Smooth muscle cell (in vitro differentiated cells): ENCODE measurements around the gene TRIM44. TPM values are rescaled to one million over a fixed set of nuclear protein-coding genes. Genes with fewer than 3 reads are reported as not detected.

ENCODE experiments used
- DNase-seq: peaks from one replicate; lab custom pipeline; 2025; ENCODE audit not compliant: unreplicated experiment; lab: John Stamatoyannopoulos, UW
- H2AFZ ChIP-seq: fragments of 200-600 bp; sonication (generic); 2 replicates; pipeline ENCODE4 v1.6.0; 2016; ENCODE audit warnings: antibody characterized with exemption, low read depth, mild to moderate bottlenecking
- H3F3A ChIP-seq: fragments of 200-600 bp; sonication (generic); 2 replicates; pipeline ENCODE4 v1.6.0; 2017; ENCODE audit warnings: antibody characterized with exemption, low read depth
- H3K27ac ChIP-seq: fragments of 200-600 bp; sonication (generic); 2 replicates; pipeline ENCODE4 v1.5.1; 2016; ENCODE audit warnings: low read depth, mild to moderate bottlenecking
- H3K27me3 ChIP-seq: fragments of 200-600 bp; sonication (generic); 2 replicates; pipeline ENCODE4 v1.6.1; 2016; ENCODE audit warnings: low read depth, mild to moderate bottlenecking
- H3K36me3 ChIP-seq: fragments of 200-600 bp; sonication (generic); 2 replicates; pipeline ENCODE4 v1.5.1; 2016; ENCODE audit warnings: low read depth
- H3K4me1 ChIP-seq: fragments of 200-600 bp; sonication (generic); 2 replicates; pipeline ENCODE4 v1.5.1; 2016; ENCODE audit warnings: low read depth
- H3K4me2 ChIP-seq: fragments of 200-600 bp; sonication (generic); 2 replicates; pipeline ENCODE4 v1.6.0; 2016; ENCODE audit warnings: mild to moderate bottlenecking
- H3K4me3 ChIP-seq: fragments of 200-600 bp; sonication (generic); 2 replicates; pipeline ENCODE4 v1.5.1; 2016; ENCODE audit warnings: mild to moderate bottlenecking
- H3K79me2 ChIP-seq: fragments of 200-600 bp; sonication (generic); 2 replicates; pipeline ENCODE4 v1.6.0; 2016; ENCODE audit warnings: low read depth, mild to moderate bottlenecking
- H3K9ac ChIP-seq: fragments of 200-600 bp; sonication (generic); 2 replicates; pipeline ENCODE4 v1.6.0; 2016; ENCODE audit warnings: low read depth
- H3K9me3 ChIP-seq: fragments of 200-600 bp; sonication (generic); replicated peaks from 2 replicates; pipeline ENCODE4 v1.5.1; 2016; ENCODE audit warnings: low read depth
- H4K20me1 ChIP-seq: fragments of 200-600 bp; sonication (generic); 2 replicates; pipeline ENCODE4 v1.6.0; 2016; ENCODE audit warnings: low read depth
- WGBS: methylation state at CpG from one replicate; pipeline ENCODE4 v1.1.7; 2016; ENCODE audit warnings: low lambda C conversion rate; 5-methylcytosine and 5-hydroxymethylcytosine counted together
- polyA plus RNA-seq: library from polyadenylated mRNA; unstranded; fragments of >200 nt; fragmentation: Nextera tagmentation; extraction: Ambion mirVana; gene quantifications from 2 replicates; pipeline ENCODE4 v1.2.1, GENCODE V29; 2016
- total RNA-seq: library from RNA; depleted of rRNA; stranded (reverse); fragments of >200 nt; gene quantifications from 2 replicates; pipeline ENCODE4 v1.2.3, GENCODE V29; 2014
- TF ChIP-seq, protein P1 (sequence below): fragments of 200-600 bp; sonication (generic); IDR thresholded peaks from 2 replicates; pipeline ENCODE4 v1.5.1; 2017; ENCODE audit warnings: borderline replicate concordance, mild to moderate bottlenecking, antibody characterized with exemption; ENCODE audit not compliant: insufficient read depth, poor library complexity, severe bottlenecking

TRIM44 gene
- total and polyA plus RNA-seq, 2 experiments from 2014 or later: 20.9 to 32.9 TPM

DNA sequence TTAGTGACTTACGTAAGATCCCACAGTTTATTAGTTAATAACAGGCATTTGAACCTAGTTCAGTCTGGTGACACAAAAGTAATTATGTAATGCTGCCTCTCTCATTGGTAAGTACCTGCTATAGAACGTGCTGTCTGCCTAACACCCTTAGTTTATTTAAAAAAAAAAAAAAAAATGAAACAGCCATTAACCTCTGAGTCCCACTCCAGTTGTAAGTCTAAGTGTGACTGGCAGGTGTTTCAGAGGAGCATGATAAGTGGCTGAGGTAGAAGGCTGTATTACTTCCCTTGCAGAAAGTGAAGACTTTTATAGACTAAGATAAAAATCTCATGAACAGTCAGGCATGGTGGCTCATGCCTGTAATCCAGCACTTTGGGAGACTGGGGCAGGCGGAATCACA lies 140.5 kb downstream of the TRIM44 start:
- TF ChIP-seq, protein P1, sequence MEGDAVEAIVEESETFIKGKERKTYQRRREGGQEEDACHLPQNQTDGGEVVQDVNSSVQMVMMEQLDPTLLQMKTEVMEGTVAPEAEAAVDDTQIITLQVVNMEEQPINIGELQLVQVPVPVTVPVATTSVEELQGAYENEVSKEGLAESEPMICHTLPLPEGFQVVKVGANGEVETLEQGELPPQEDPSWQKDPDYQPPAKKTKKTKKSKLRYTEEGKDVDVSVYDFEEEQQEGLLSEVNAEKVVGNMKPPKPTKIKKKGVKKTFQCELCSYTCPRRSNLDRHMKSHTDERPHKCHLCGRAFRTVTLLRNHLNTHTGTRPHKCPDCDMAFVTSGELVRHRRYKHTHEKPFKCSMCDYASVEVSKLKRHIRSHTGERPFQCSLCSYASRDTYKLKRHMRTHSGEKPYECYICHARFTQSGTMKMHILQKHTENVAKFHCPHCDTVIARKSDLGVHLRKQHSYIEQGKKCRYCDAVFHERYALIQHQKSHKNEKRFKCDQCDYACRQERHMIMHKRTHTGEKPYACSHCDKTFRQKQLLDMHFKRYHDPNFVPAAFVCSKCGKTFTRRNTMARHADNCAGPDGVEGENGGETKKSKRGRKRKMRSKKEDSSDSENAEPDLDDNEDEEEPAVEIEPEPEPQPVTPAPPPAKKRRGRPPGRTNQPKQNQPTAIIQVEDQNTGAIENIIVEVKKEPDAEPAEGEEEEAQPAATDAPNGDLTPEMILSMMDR: no peak
- no peak overlapping the region for H3K4me3 ChIP-seq

GRCh38 chr11:35804451-35805040 lies 142.0 kb downstream of the TRIM44 start:
- Histone ChIP-seq H3K4me1 (no peaks in the 10 kb centered on the region), H3K27me3 (no peaks in the 10 kb centered on the region), H3K4me2 (no peak overlapping the region), H3K27ac (no peak overlapping the region), H2AFZ (no peak overlapping the region), H4K20me1 (peaks cover 20% of the 10 kb centered on the region), H3K36me3 (no peaks in the 10 kb centered on the region), H3K9ac (no peak overlapping the region), H3F3A (no peaks in the 10 kb centered on the region), H3K9me3 (no peaks in the 10 kb centered on the region), H3K79me2 (peaks cover 1% of the 10 kb centered on the region), H3K4me3 (no peak overlapping the region)
- 91% methylated on average over 3 of the region's 3 CpGs for WGBS
- TF ChIP-seq, protein P1: no peak
- DNase-seq: no peak

More for the DNA sequence above, 140.5 kb downstream of the TRIM44 start:
- H3K27ac ChIP-seq: no peak overlapping the region
- H3K4me2 ChIP-seq: no peak overlapping the region
- peaks cover 4% of the 10 kb centered on the region for H3K79me2 ChIP-seq
- peaks cover 28% of the 10 kb centered on the region for H4K20me1 ChIP-seq
- no peaks in the 10 kb centered on the region for H3K27me3 ChIP-seq
- no peak overlapping the region for H2AFZ ChIP-seq
- 63% methylated on average over 3 of the region's 3 CpGs for WGBS
- H3F3A ChIP-seq: no peaks in the 10 kb centered on the region
- no peak for DNase-seq
- no peaks in the 10 kb centered on the region for H3K36me3 ChIP-seq
- H3K9me3 ChIP-seq: no peaks in the 10 kb centered on the region
- no peak overlapping the region for H3K9ac ChIP-seq
- H3K4me1 ChIP-seq: no peaks in the 10 kb centered on the region

DNA sequence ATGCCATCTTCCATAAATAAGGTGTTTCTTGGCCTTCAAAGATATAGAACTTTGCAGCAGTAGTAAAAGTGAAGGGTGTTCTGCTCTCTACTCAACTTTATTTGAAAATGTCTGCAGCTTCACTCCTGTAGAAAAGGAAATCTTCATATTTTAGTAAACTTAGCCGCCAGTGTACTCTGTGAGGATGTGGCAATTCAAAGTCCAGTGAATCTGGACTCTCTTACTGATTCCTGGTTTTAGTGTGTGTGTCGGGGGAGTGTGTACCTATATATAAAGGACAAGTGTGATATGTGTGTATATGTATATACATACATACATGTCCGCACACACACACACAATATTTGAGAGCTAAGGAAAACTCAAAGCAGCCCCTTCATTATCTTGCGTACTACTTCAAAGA lies 147.0 kb downstream of the TRIM44 start:
- Histone ChIP-seq H3K36me3 (no peaks in the 10 kb centered on the region), H3K9me3 (no peaks in the 10 kb centered on the region), H4K20me1 (peaks cover 15% of the 10 kb centered on the region), H2AFZ (no peak overlapping the region), H3K27me3 (no peaks in the 10 kb centered on the region), H3K9ac (no peak overlapping the region), H3K4me1 (no peaks in the 10 kb centered on the region), H3K4me2 (no peak overlapping the region), H3K4me3 (no peak overlapping the region), H3K27ac (no peak overlapping the region), H3K79me2 (no peaks in the 10 kb centered on the region), H3F3A (no peaks in the 10 kb centered on the region)
- WGBS: 72% methylated on average over 4 of the region's 4 CpGs
- DNase-seq: no peak
- TF ChIP-seq, protein P1: no peak

- 46% methylated on average over 2 of the region's 2 CpGs for WGBS
- no peak for DNase-seq
These were observed 147.6 kb downstream of the TRIM44 start for GRCh38 chr11:35810045-35810645.

More at GRCh38 chr11:35810045-35810645, 147.6 kb downstream of the TRIM44 start:
- Histone ChIP-seq H4K20me1 (peaks cover 12% of the 10 kb centered on the region), H3K4me1 (no peaks in the 10 kb centered on the region), H3K27ac (no peak overlapping the region), H3K36me3 (no peaks in the 10 kb centered on the region), H3K9me3 (no peaks in the 10 kb centered on the region), H3K9ac (no peak overlapping the region), H3K4me2 (no peak overlapping the region), H3F3A (no peaks in the 10 kb centered on the region), H3K27me3 (no peaks in the 10 kb centered on the region), H3K79me2 (no peaks in the 10 kb centered on the region), H3K4me3 (no peak overlapping the region), H2AFZ (no peak overlapping the region)
- TF ChIP-seq, protein P1: no peak
